ENCODE measurements around the gene FKBP4.
"Not testable (repeated sequence)": the region's sequence is repeated elsewhere in the genome, so short reads cannot be mapped to it uniquely, and the experiment has no call there.

FKBP4 gene
- total RNA-seq: 46.2 to 73.8 (median 61.8) reads per million in 4 donors

GRCh38 chr12:2794736-2795289, at the start of gene FKBP4:
FKBP4 (plus strand) TSS chr12:2794970; CDS start chr12:2795140, 170 bp downstream.
- peak; percentile 84 to 91 (median 86) for DNase-seq

- DNase-seq: no peak
Observed at GRCh38 chr12:2745655-2746054, 49.1 kb upstream of the FKBP4 start.

GRCh38 chr12:2749580-2749979, 45.2 kb upstream of the FKBP4 start:
- DNase-seq: no peak

GRCh38 chr12:2750185-2750584, 44.6 kb upstream of the FKBP4 start:
- no peak for DNase-seq

GRCh38 chr12:2751230-2751629, 43.5 kb upstream of the FKBP4 start:
- no peak for DNase-seq

GRCh38 chr12:2751686-2752085, 43.1 kb upstream of the FKBP4 start:
- no peak for DNase-seq

- DNase-seq: peak; percentile 55 to 76 (median 74)
Observed at GRCh38 chr12:2752676-2753371, 41.9 kb upstream of the FKBP4 start.

- DNase-seq: no peak
Observed at GRCh38 chr12:2753536-2753935, 41.2 kb upstream of the FKBP4 start.

GRCh38 chr12:2754208-2754607, 40.6 kb upstream of the FKBP4 start:
- DNase-seq: no peak

- DNase-seq: no peak
Observed at GRCh38 chr12:2756756-2757155, 38.0 kb upstream of the FKBP4 start.

- DNase-seq: no peak
Observed at GRCh38 chr12:2759733-2760132, 35.0 kb upstream of the FKBP4 start.

- no peak for DNase-seq
Observed at GRCh38 chr12:2764398-2764797, 30.4 kb upstream of the FKBP4 start.

GRCh38 chr12:2765052-2765451, 29.7 kb upstream of the FKBP4 start:
- DNase-seq: no peak

- no peak for DNase-seq
Observed at GRCh38 chr12:2765608-2766007, 29.2 kb upstream of the FKBP4 start.

GRCh38 chr12:2768224-2768961, 26.4 kb upstream of the FKBP4 start:
- DNase-seq: no peak

- DNase-seq: no peak
Observed at GRCh38 chr12:2769866-2770533, 24.8 kb upstream of the FKBP4 start.

GRCh38 chr12:2770544-2770943, 24.2 kb upstream of the FKBP4 start:
- DNase-seq: not testable (repeated sequence)

GRCh38 chr12:2772370-2772769, 22.4 kb upstream of the FKBP4 start:
- no peak for DNase-seq

GRCh38 chr12:2773199-2773875, 21.4 kb upstream of the FKBP4 start:
- no peak for DNase-seq

GRCh38 chr12:2775431-2775830, 19.3 kb upstream of the FKBP4 start:
- DNase-seq: no peak

- no peak for DNase-seq
Observed at GRCh38 chr12:2776129-2776806, 18.5 kb upstream of the FKBP4 start.

GRCh38 chr12:2779281-2779680, 15.5 kb upstream of the FKBP4 start:
- DNase-seq: no peak
